ENCODE results near the gene PCDHA11.
"Not testable (repeated sequence)": the region's sequence is repeated elsewhere in the genome, so short reads cannot be mapped to it uniquely, and the experiment has no call there.

DNA sequence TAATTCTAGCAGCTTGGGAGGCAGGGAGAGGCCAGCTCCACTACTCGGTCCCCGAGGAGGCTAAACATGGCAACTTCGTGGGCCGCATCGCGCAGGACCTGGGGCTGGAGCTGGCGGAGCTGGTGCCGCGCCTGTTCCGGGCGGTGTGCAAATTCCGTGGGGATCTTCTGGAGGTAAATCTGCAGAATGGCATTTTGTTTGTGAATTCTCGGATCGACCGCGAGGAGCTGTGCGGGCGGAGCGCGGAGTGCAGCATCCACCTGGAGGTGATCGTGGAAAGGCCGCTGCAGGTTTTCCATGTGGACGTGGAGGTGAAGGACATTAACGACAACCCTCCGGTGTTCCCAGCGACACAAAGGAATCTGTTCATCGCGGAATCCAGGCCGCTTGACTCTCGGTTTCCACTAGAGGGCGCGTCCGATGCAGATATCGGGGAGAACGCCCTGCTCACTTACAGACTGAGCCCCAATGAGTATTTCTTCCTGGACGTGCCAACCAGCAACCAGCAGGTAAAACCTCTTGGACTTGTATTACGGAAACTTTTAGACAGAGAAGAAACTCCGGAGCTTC is 34.2 kb upstream of the PCDHA11 start:
- TF ChIP-seq POLR2AphosphoS5 (IDR thresholded peaks at IDR 0.05; ENCODE audit: low read depth, low read length); POLR2A (IDR thresholded peaks at IDR 0.05; ENCODE audit: low read depth, low read length); TAF1 (IDR thresholded peaks at IDR 0.05; ENCODE audit: borderline replicate concordance, low read depth, low read length): not testable (repeated sequence)
